CD14-positive monocyte (primary cell): Measurements from ENCODE around the gene CDX2. TPM values are rescaled to one million over a fixed set of nuclear protein-coding genes. Genes with fewer than 3 reads are reported as not detected.

Source experiments
- DNase-seq, 3 donors: peaks; one replicate each; pipeline ENCODE4 v3.0.0-alpha.2; 2011 to 2022
- H2AFZ ChIP-seq: 2 replicates; pipeline ENCODE4 v1.6.0; 2012; ENCODE audit warnings: mild to moderate bottlenecking, low read depth, low read length, inconsistent platforms; ENCODE audit not compliant: insufficient read depth, poor library complexity, severe bottlenecking
- H3K27ac ChIP-seq, 2 donors: 1 replicate in 1 of 2; 2 replicates in 1 of 2; pipeline ENCODE4 v1.5.1; 2012 to 2013; ENCODE audit warnings: low read length in 2 of 2, control low read depth in 1 of 2, inconsistent platforms in 1 of 2, low read depth in 1 of 2, mild to moderate bottlenecking in 1 of 2
- H3K27me3 ChIP-seq, 2 donors: one replicate each; pipeline versions ENCODE4 v1.6.0 to v1.6.1; 2011 to 2013; ENCODE audit warnings: low read length in 2 of 2; ENCODE audit not compliant: control insufficient read depth in 2 of 2, insufficient read depth in 2 of 2
- H3K36me3 ChIP-seq, 2 donors: replicated peaks in 1 of 2; 1 replicate in 1 of 2; 2 replicates in 1 of 2; pipeline versions ENCODE4 v1.5.1 to v1.6.1; 2012 to 2013; ENCODE audit warnings: low read length in 2 of 2, control low read depth in 1 of 2, inconsistent platforms in 1 of 2, mild to moderate bottlenecking in 1 of 2; ENCODE audit not compliant: insufficient read depth in 2 of 2, control insufficient read depth in 1 of 2
- H3K4me1 ChIP-seq, 2 donors: 1 replicate in 1 of 2; 2 replicates in 1 of 2; pipeline versions ENCODE4 v1.5.1 to v1.6.1; 2012 to 2013; ENCODE audit warnings: low read length in 2 of 2, control low read depth in 1 of 2, inconsistent platforms in 1 of 2, mild to moderate bottlenecking in 1 of 2, moderate library complexity in 1 of 2; ENCODE audit not compliant: insufficient read depth in 2 of 2, control insufficient read depth in 1 of 2
- H3K4me2 ChIP-seq: replicated peaks from 2 replicates; pipeline ENCODE3; 2012; ENCODE audit warnings: low read length, moderate library complexity, mild to moderate bottlenecking; ENCODE audit not compliant: poor library complexity, severe bottlenecking; ENCODE audit errors: extremely low read depth
- H3K4me3 ChIP-seq, 3 experiments: fragments of 200-600 bp in 1 of 3; sonication (generic) in 1 of 3; replicated peaks in 1 of 3; 1 replicate in 2 of 3; 2 replicates in 1 of 3; pipeline ENCODE4 v1.5.1; 2011 to 2013; ENCODE audit warnings: low read length in 3 of 3, mild to moderate bottlenecking in 3 of 3, control low read depth in 2 of 3, low read depth in 2 of 3, inconsistent platforms in 1 of 3, moderate library complexity in 1 of 3
- H3K79me2 ChIP-seq: 2 replicates; pipeline ENCODE4 v1.6.0; 2012; ENCODE audit warnings: mild to moderate bottlenecking, control low read depth, inconsistent platforms, low read length, moderate library complexity; ENCODE audit not compliant: insufficient read depth
- H3K9ac ChIP-seq: 2 replicates; pipeline ENCODE4 v1.6.0; 2017; ENCODE audit warnings: low read length, mild to moderate bottlenecking; ENCODE audit not compliant: insufficient read depth, poor library complexity, severe bottlenecking
- H3K9me3 ChIP-seq, 2 donors: replicated peaks in 1 of 2; 1 replicate in 1 of 2; 2 replicates in 1 of 2; pipeline versions ENCODE4 v1.5.1 to v1.6.1; 2012 to 2013; ENCODE audit warnings: low read length in 2 of 2, control low read depth in 1 of 2; ENCODE audit not compliant: control insufficient read depth in 1 of 2, insufficient read depth in 1 of 2
- H4K20me1 ChIP-seq: 2 replicates; pipeline ENCODE4 v1.6.0; 2012; ENCODE audit warnings: mild to moderate bottlenecking, low read length, control low read depth, moderate library complexity; ENCODE audit not compliant: insufficient read depth
- H3K27ac Mint-ChIP-seq, 7 donors: one replicate each; pipeline ENCODE4 v1.8.0; 2020; ENCODE audit warnings: mild to moderate bottlenecking in 7 of 7, mixed read lengths in 7 of 7, moderate library complexity in 6 of 7, inconsistent platforms in 2 of 7
- H3K27me3 Mint-ChIP-seq, 3 donors: one replicate each; pipeline ENCODE4 v1.8.0; 2021 to 2022; ENCODE audit warnings: low read depth in 3 of 3, mild to moderate bottlenecking in 3 of 3, mixed read lengths in 3 of 3, moderate library complexity in 3 of 3, inconsistent platforms in 1 of 3
- H3K36me3 Mint-ChIP-seq, 2 donors: one replicate each; pipeline ENCODE4 v1.8.0; 2020; ENCODE audit warnings: mixed read lengths in 2 of 2, inconsistent platforms in 1 of 2, mild to moderate bottlenecking in 1 of 2
- H3K4me1 Mint-ChIP-seq: one replicate; pipeline ENCODE4 v1.8.0; 2020; ENCODE audit warnings: mild to moderate bottlenecking, mixed read lengths
- H3K4me3 Mint-ChIP-seq, 2 donors: one replicate each; pipeline ENCODE4 v1.8.0; 2020; ENCODE audit warnings: mild to moderate bottlenecking in 2 of 2, mixed read lengths in 2 of 2, moderate library complexity in 1 of 2
- H3K9me3 Mint-ChIP-seq, 7 donors: one replicate each; pipeline ENCODE4 v1.8.0; 2020 to 2022; ENCODE audit warnings: mixed read lengths in 7 of 7, mild to moderate bottlenecking in 6 of 7, moderate library complexity in 6 of 7, inconsistent platforms in 2 of 7
- CTCF ChIP-seq: fragments of 200-600 bp; IDR thresholded peaks from one replicate; pipeline ENCODE4 v1.8.0; 2022; ENCODE audit warnings: antibody characterized with exemption, mild to moderate bottlenecking
- WGBS: methylation state at CpG from one replicate; pipeline ENCODE4 v1.1.5; 2013; ENCODE audit warnings: missing lambda C conversion rate; ENCODE audit not compliant: insufficient coverage; 5-methylcytosine and 5-hydroxymethylcytosine counted together
- intact Hi-C, 2 donors: fragments of 100-400 bp; cut with micrococcal nuclease; formaldehyde crosslinking; loops; one replicate each; pipeline versions ENCODE4 v1.15.0 to v1.15.1; 2023
- polyA plus RNA-seq, 3 donors: library from polyadenylated mRNA; depleted of rRNA in 1 of 3; unstranded in 2 of 3; stranded (reverse) in 1 of 3; fragments of 300-500 nt in 2 of 3; fragments of >200 nt in 1 of 3; fragmentation: Illumina TruSeq in 2 of 3; gene quantifications; 1 replicate in 2 of 3; 2 replicates in 1 of 3; pipeline ENCODE4 v1.2.3, GENCODE V29; 2012 to 2021

Gene CDX2
- polyA plus RNA-seq, 3 donors, result not detected

- peaks cover 29% of the 10 kb centered on the region for H3K4me1 Mint-ChIP-seq
- intact Hi-C loops, result no loop called here
- DNase-seq, result no peak
- Histone ChIP-seq H3K4me1 (peaks cover 8 to 12% of the 10 kb centered on the region in 2 donors), H3K27ac (no peak overlapping the region), H2AFZ (no peak overlapping the region), H3K36me3 (no peaks in the 10 kb centered on the region), H3K9ac (no peak overlapping the region), H4K20me1 (no peaks in the 10 kb centered on the region), H3K4me3 (no peak overlapping the region), H3K4me2 (no peak overlapping the region), H3K9me3 (peaks cover 0 to 37% of the 10 kb centered on the region in 2 donors), H3K79me2 (no peaks in the 10 kb centered on the region), H3K27me3 (peaks cover 78 to 91% of the 10 kb centered on the region in 2 donors)
- TF ChIP-seq CTCF, result no peak
- peak overlapping the region in 1 of 2 donors; percentile 81 for H3K4me3 Mint-ChIP-seq
- peaks cover 87 to 98% (median 93%) of the 10 kb centered on the region in 3 donors for H3K27me3 Mint-ChIP-seq
- no peaks in the 10 kb centered on the region for H3K36me3 Mint-ChIP-seq
- 14% methylated on average over 8 of the region's 15 CpGs for WGBS
- H3K27ac Mint-ChIP-seq, result no peak overlapping the region
- H3K9me3 Mint-ChIP-seq, result peaks cover 0 to 20% (median 2%) of the 10 kb centered on the region in 7 donors
Observed at GRCh38 chr13:27979001-27979643, 10.0 kb upstream of the CDX2 start.

- H3K36me3 Mint-ChIP-seq, result no peaks in the 10 kb centered on the region
- WGBS, result 4% methylated on average over 65 of the region's 65 CpGs
- intact Hi-C loops, result no loop called here
Observed at GRCh38 chr13:27978301-27978968, 9.3 kb upstream of the CDX2 start.

More at GRCh38 chr13:27978301-27978968, 9.3 kb upstream of the CDX2 start:
- Histone ChIP-seq H2AFZ (no peak overlapping the region), H3K79me2 (no peaks in the 10 kb centered on the region), H4K20me1 (no peaks in the 10 kb centered on the region), H3K4me2 (no peak overlapping the region), H3K36me3 (no peaks in the 10 kb centered on the region), H3K27ac (no peak overlapping the region), H3K4me1 (peaks cover 8 to 12% of the 10 kb centered on the region in 2 donors), H3K9me3 (peaks cover 0 to 37% of the 10 kb centered on the region in 2 donors), H3K9ac (no peak overlapping the region), H3K27me3 (peaks cover 85 to 95% of the 10 kb centered on the region in 2 donors), H3K4me3 (no peak overlapping the region)
- Mint-ChIP-seq H3K9me3 (peaks cover 0 to 20% (median 4%) of the 10 kb centered on the region in 7 donors), H3K27ac (peak overlapping the region in 1 of 7 donors; percentile 61), H3K4me1 (peaks cover 29% of the 10 kb centered on the region), H3K27me3 (peaks cover 90 to 100% (median 96%) of the 10 kb centered on the region in 3 donors), H3K4me3 (peak overlapping the region in 1 of 2 donors; percentile 81)
- no peak for TF ChIP-seq CTCF
- no peak for DNase-seq
